Natural killer cell (primary cell): ENCODE results near the gene NID2. TPM values are rescaled to one million over a fixed set of nuclear protein-coding genes. Genes with fewer than 3 reads are reported as not detected.

Source experiments
- ATAC-seq, 3 donors: fragments of 150-1000 bp in 2 of 3; fragments of 200-7000 bp in 1 of 3; cut with Tn5 transposase; 1 replicate in 1 of 3; 2 replicates in 2 of 3; pipeline ENCODE4 v1.10.0; 2021; ENCODE audit warnings: mild to moderate bottlenecking in 2 of 3, moderate library complexity in 2 of 3
- DNase-seq, 2 donors: peaks; one replicate each; pipeline versions ENCODE4 v3.0.0 to v3.0.0-alpha.2; 2013 to 2021; ENCODE audit warnings: mixed read lengths in 1 of 2
- H3K27ac ChIP-seq: one replicate; pipeline ENCODE4 v1.5.1; 2013; ENCODE audit warnings: mild to moderate bottlenecking, low read length
- H3K27me3 ChIP-seq: one replicate; pipeline ENCODE4 v1.6.1; 2013; ENCODE audit warnings: low read length; ENCODE audit not compliant: control insufficient read depth, insufficient read depth
- H3K36me3 ChIP-seq: one replicate; pipeline ENCODE4 v1.6.1; 2013; ENCODE audit warnings: low read length; ENCODE audit not compliant: control insufficient read depth, insufficient read depth
- H3K4me1 ChIP-seq: one replicate; pipeline ENCODE4 v1.6.1; 2013; ENCODE audit warnings: low read length; ENCODE audit not compliant: control insufficient read depth, insufficient read depth
- H3K4me3 ChIP-seq: one replicate; pipeline ENCODE4 v1.5.1; 2013; ENCODE audit warnings: low read length
- H3K9me3 ChIP-seq: one replicate; pipeline ENCODE4 v1.6.1; 2013; ENCODE audit warnings: low read length; ENCODE audit not compliant: control insufficient read depth, insufficient read depth
- H3K27ac Mint-ChIP-seq, 2 donors: one replicate each; pipeline ENCODE4 v1.8.0; 2022; ENCODE audit warnings: mild to moderate bottlenecking in 2 of 2, mixed read lengths in 2 of 2, moderate library complexity in 1 of 2
- H3K27me3 Mint-ChIP-seq, 2 donors: one replicate each; pipeline ENCODE4 v1.8.0; 2022; ENCODE audit warnings: low read depth in 2 of 2, mixed read lengths in 2 of 2
- H3K36me3 Mint-ChIP-seq: one replicate; pipeline ENCODE4 v1.8.0; 2022; ENCODE audit warnings: mixed read lengths
- H3K4me1 Mint-ChIP-seq, 2 donors: one replicate each; pipeline ENCODE4 v1.8.0; 2022; ENCODE audit warnings: mixed read lengths in 2 of 2
- H3K4me3 Mint-ChIP-seq: one replicate; pipeline ENCODE4 v1.8.0; 2022; ENCODE audit warnings: mild to moderate bottlenecking, moderate library complexity, mixed read lengths
- H3K9me3 Mint-ChIP-seq, 2 donors: one replicate each; pipeline ENCODE4 v1.8.0; 2022; ENCODE audit warnings: mixed read lengths in 2 of 2
- CTCF ChIP-seq: fragments of 200-600 bp; IDR thresholded peaks from one replicate; pipeline ENCODE4 v1.8.0; 2022; ENCODE audit warnings: antibody characterized with exemption
- WGBS: methylation state at CpG from one replicate; pipeline ENCODE4 v1.1.7; 2013; ENCODE audit warnings: missing lambda C conversion rate; ENCODE audit not compliant: insufficient coverage; 5-methylcytosine and 5-hydroxymethylcytosine counted together
- intact Hi-C: fragments of 100-400 bp; cut with micrococcal nuclease; formaldehyde crosslinking; loops from one replicate; pipeline ENCODE4 v1.14.2; 2022
- total RNA-seq, 4 donors: library from RNA; stranded (reverse); fragments of 120-200 nt in 1 of 4; gene quantifications; one replicate each; pipeline versions ENCODE4 v1.2.3 to v1.2.4, GENCODE V29; 2013 to 2022

NID2 gene
- total RNA-seq, 3 donors from 2014 or later (not counting 1 experiment from before 2014, with no cell fraction given): 0.36 to 0.80 (median 0.40) TPM

- Histone ChIP-seq H3K4me3 (no peak overlapping the region), H3K27ac (no peak overlapping the region), H3K36me3 (peaks cover 96% of the 10 kb centered on the region), H3K27me3 (no peaks in the 10 kb centered on the region), H3K9me3 (no peaks in the 10 kb centered on the region), H3K4me1 (no peaks in the 10 kb centered on the region)
- Mint-ChIP-seq H3K27ac (no peak overlapping the region), H3K27me3 (no peaks in the 10 kb centered on the region), H3K4me1 (peaks cover 4% of the 10 kb centered on the region in 2 donors), H3K9me3 (no peaks in the 10 kb centered on the region), H3K4me3 (no peak overlapping the region), H3K36me3 (peaks cover 8% of the 10 kb centered on the region)
- ATAC-seq (no peak), DNase-seq (no peak)
- intact Hi-C loops: no loop called here
- WGBS: 100% methylated on average over 2 of the region's 4 CpGs
- TF ChIP-seq CTCF: no peak
These were observed 66.3 kb downstream of the NID2 start for GRCh38 chr14:52002542-52002941.

- ATAC-seq: no peak
- 100% methylated on average over 2 of the region's 3 CpGs for WGBS
- Histone ChIP-seq H3K36me3 (peaks cover 90% of the 10 kb centered on the region), H3K27me3 (no peaks in the 10 kb centered on the region), H3K4me1 (no peaks in the 10 kb centered on the region), H3K27ac (no peak overlapping the region), H3K9me3 (no peaks in the 10 kb centered on the region), H3K4me3 (no peak overlapping the region)
- Mint-ChIP-seq H3K27me3 (no peaks in the 10 kb centered on the region), H3K4me1 (peaks cover 7 to 13% of the 10 kb centered on the region in 2 donors), H3K36me3 (peaks cover 8% of the 10 kb centered on the region), H3K9me3 (no peaks in the 10 kb centered on the region), H3K4me3 (no peak overlapping the region), H3K27ac (no peak overlapping the region)
- intact Hi-C loops: no loop called here
- TF ChIP-seq CTCF: no peak
- DNase-seq: no peak
These were observed 68.2 kb downstream of the NID2 start for GRCh38 chr14:52000696-52001095.

- H3K36me3 ChIP-seq: peaks cover 90% of the 10 kb centered on the region
- Mint-ChIP-seq H3K4me3 (no peak overlapping the region), H3K36me3 (peaks cover 8% of the 10 kb centered on the region), H3K9me3 (no peaks in the 10 kb centered on the region), H3K27me3 (no peaks in the 10 kb centered on the region), H3K27ac (no peak overlapping the region), H3K4me1 (peaks cover 7 to 10% of the 10 kb centered on the region in 2 donors)
- ATAC-seq (no peak), DNase-seq (no peak)
- H3K4me1 ChIP-seq: no peaks in the 10 kb centered on the region
- no peak for TF ChIP-seq CTCF
- intact Hi-C loops: no loop called here
- H3K27ac ChIP-seq: no peak overlapping the region
- no peaks in the 10 kb centered on the region for H3K27me3 ChIP-seq
- H3K9me3 ChIP-seq: no peaks in the 10 kb centered on the region
- no CpG with 5 or more reads among the region's 3 CpGs for WGBS
- H3K4me3 ChIP-seq: no peak overlapping the region
These were observed 68.8 kb downstream of the NID2 start for GRCh38 chr14:52000019-52000582.

GRCh38 chr14:51999084-51999483 lies 69.8 kb downstream of the NID2 start:
- no peaks in the 10 kb centered on the region for H3K9me3 Mint-ChIP-seq
- no peak overlapping the region for H3K27ac ChIP-seq
- H3K4me1 ChIP-seq: no peaks in the 10 kb centered on the region
- H3K27ac Mint-ChIP-seq: no peak overlapping the region
- H3K27me3 ChIP-seq: no peaks in the 10 kb centered on the region
- H3K4me1 Mint-ChIP-seq: peaks cover 7 to 10% of the 10 kb centered on the region in 2 donors
- no peak overlapping the region for H3K4me3 ChIP-seq
- H3K36me3 Mint-ChIP-seq: peaks cover 2% of the 10 kb centered on the region
- intact Hi-C loops: no loop called here
- H3K9me3 ChIP-seq: no peaks in the 10 kb centered on the region
- no peaks in the 10 kb centered on the region for H3K27me3 Mint-ChIP-seq
- 93% methylated on average over 2 of the region's 2 CpGs for WGBS
- no peak overlapping the region for H3K4me3 Mint-ChIP-seq
- no peak for DNase-seq
- no peak for ATAC-seq
- H3K36me3 ChIP-seq: peaks cover 90% of the 10 kb centered on the region
- no peak for TF ChIP-seq CTCF
